IMR-90 (cell line): ENCODE data around the gene JMJD1C.

Experiments used
- MAFK ChIP-seq: IDR thresholded peaks from 2 replicates; pipeline ENCODE4 v1.6.1; 2012; ENCODE audit warnings: low read depth, low read length, improper control_type of control experiment
- MXI1 ChIP-seq: IDR thresholded peaks from 2 replicates; pipeline ENCODE4 v1.6.1; 2012; ENCODE audit warnings: low read depth, mild to moderate bottlenecking, low read length, moderate library complexity, borderline replicate concordance
- NFE2L2 ChIP-seq: fragments of 150-350 bp; IDR thresholded peaks from 2 replicates; pipeline ENCODE4 v1.6.1; 2016; ENCODE audit warnings: low read depth, mild to moderate bottlenecking, low read length
- POLR2A ChIP-seq: IDR thresholded peaks from 2 replicates; pipeline ENCODE4 v1.6.1; 2012; ENCODE audit warnings: mild to moderate bottlenecking, low read depth, low read length
- RAD21 ChIP-seq: IDR thresholded peaks from 2 replicates; pipeline ENCODE4 v1.6.1; 2012; ENCODE audit warnings: low read length, improper control_type of control experiment
- RCOR1 ChIP-seq: IDR thresholded peaks from 2 replicates; pipeline ENCODE4 v1.6.1; 2012; ENCODE audit warnings: mild to moderate bottlenecking, low read length, improper control_type of control experiment; ENCODE audit not compliant: insufficient replicate concordance
- SMC3 ChIP-seq: fragments of 150-350 bp; IDR thresholded peaks from 2 replicates; pipeline ENCODE4 v1.6.1; 2016; ENCODE audit warnings: low read depth, mild to moderate bottlenecking, antibody characterized with exemption, low read length, moderate library complexity
- TF ChIP-seq, protein P1 (sequence below): conservative IDR thresholded peaks from 2 replicates; pipeline ENCODE4 v1.5.1; 2012; ENCODE audit warnings: mild to moderate bottlenecking, low read depth, low read length, improper control_type of control experiment
- TF ChIP-seq, protein P2 (sequence below): fragments of 150-350 bp; IDR thresholded peaks from 2 replicates; pipeline ENCODE4 v1.6.1; 2017; ENCODE audit warnings: mild to moderate bottlenecking, antibody characterized with exemption, low read length, low read depth

DNA sequence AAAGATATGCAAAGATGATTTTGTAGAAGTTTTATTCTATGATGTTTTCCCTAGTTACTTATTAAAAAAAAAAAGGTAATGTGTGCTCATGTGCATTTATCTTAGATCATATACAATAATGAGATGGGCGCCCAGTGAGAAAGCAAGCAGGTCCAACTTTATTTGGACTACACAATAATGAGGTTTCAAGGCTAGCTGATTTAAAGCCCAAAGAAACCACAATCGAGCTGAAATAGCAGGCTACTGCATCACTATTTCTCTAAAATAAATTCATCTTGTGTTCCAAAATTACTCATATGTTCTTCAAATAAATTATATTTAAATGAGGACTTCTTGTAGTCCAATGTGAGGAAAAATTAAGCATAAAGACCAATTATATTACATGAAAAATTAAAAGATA lies 110.1 kb downstream of the JMJD1C start:
- TF ChIP-seq, protein P1, sequence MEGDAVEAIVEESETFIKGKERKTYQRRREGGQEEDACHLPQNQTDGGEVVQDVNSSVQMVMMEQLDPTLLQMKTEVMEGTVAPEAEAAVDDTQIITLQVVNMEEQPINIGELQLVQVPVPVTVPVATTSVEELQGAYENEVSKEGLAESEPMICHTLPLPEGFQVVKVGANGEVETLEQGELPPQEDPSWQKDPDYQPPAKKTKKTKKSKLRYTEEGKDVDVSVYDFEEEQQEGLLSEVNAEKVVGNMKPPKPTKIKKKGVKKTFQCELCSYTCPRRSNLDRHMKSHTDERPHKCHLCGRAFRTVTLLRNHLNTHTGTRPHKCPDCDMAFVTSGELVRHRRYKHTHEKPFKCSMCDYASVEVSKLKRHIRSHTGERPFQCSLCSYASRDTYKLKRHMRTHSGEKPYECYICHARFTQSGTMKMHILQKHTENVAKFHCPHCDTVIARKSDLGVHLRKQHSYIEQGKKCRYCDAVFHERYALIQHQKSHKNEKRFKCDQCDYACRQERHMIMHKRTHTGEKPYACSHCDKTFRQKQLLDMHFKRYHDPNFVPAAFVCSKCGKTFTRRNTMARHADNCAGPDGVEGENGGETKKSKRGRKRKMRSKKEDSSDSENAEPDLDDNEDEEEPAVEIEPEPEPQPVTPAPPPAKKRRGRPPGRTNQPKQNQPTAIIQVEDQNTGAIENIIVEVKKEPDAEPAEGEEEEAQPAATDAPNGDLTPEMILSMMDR = no peak
- TF ChIP-seq RCOR1 (no peak), MAFK (no peak), POLR2A (no peak), RAD21 (no peak), MXI1 (no peak), NFE2L2 (no peak), SMC3 (no peak)
- TF ChIP-seq, protein P2, sequence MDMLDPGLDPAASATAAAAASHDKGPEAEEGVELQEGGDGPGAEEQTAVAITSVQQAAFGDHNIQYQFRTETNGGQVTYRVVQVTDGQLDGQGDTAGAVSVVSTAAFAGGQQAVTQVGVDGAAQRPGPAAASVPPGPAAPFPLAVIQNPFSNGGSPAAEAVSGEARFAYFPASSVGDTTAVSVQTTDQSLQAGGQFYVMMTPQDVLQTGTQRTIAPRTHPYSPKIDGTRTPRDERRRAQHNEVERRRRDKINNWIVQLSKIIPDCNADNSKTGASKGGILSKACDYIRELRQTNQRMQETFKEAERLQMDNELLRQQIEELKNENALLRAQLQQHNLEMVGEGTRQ = no peak
